HEK293 (cell line): ENCODE data around the gene LCAT.

Experiments used
- CTCF ChIA-PET: fragments of 350-600 bp; formaldehyde crosslinking; extraction: SDS; loops from one replicate; lab custom pipeline; 2021; ENCODE audit warnings: antibody characterized with exemption; lab: Yijun Ruan, JAX
- POLR2A ChIA-PET: fragments of 300-600 bp; formaldehyde crosslinking; extraction: SDS; loops from one replicate; lab custom pipeline; 2020; ENCODE audit warnings: antibody characterized with exemption, inconsistent platforms; lab: Yijun Ruan, JAX
- H3K27ac ChIP-seq: fragments of 200-500 bp; sonication (Bioruptor generic); 2 replicates; pipeline ENCODE4 v1.5.1; 2014; ENCODE audit warnings: low read depth, low read length, control low read depth, inconsistent platforms; ENCODE audit errors: extremely low read depth
- H3K36me3 ChIP-seq, 2 experiments: fragments of 200-500 bp in 1 of 2; sonication (Bioruptor generic) in 1 of 2; 1 replicate in 1 of 2; 2 replicates in 1 of 2; pipeline ENCODE4 v1.5.1; 2014 to 2017; ENCODE audit warnings: inconsistent platforms in 2 of 2, low read length in 2 of 2; ENCODE audit not compliant: control insufficient read depth in 2 of 2, insufficient read depth in 1 of 2
- H3K4me1 ChIP-seq: fragments of 200-500 bp; sonication (Bioruptor generic); 2 replicates; pipeline ENCODE4 v1.5.1; 2014; ENCODE audit warnings: mild to moderate bottlenecking, low read length, inconsistent platforms; ENCODE audit not compliant: control insufficient read depth, insufficient read depth
- H3K4me3 ChIP-seq: 2 replicates; pipeline ENCODE4 v1.5.1; 2011; ENCODE audit warnings: low read depth, mild to moderate bottlenecking, control low read depth, low read length, moderate library complexity
- H3K9me3 ChIP-seq: fragments of 200-500 bp; sonication (Bioruptor generic); 2 replicates; pipeline ENCODE4 v1.5.1; 2014; ENCODE audit warnings: low read depth, low read length, inconsistent platforms; ENCODE audit not compliant: control insufficient read depth, insufficient read depth
- BCL11B ChIP-seq: fragments of 450-650 bp; formaldehyde crosslinking; IDR thresholded peaks from 2 replicates; pipeline ENCODE4 v1.5.1; 2016; ENCODE audit warnings: low read depth, missing biosample characterization, missing genetic modification characterization
- WT1 ChIP-seq: fragments of 450-650 bp; formaldehyde crosslinking; IDR thresholded peaks from 2 replicates; pipeline ENCODE4 v1.5.1; 2016; ENCODE audit warnings: missing biosample characterization, missing genetic modification characterization
- ZNF169 ChIP-seq: fragments of 450-650 bp; formaldehyde crosslinking; IDR thresholded peaks from 2 replicates; pipeline ENCODE4 v1.5.1; 2016; ENCODE audit warnings: missing biosample characterization, missing genetic modification characterization
- ZNF211 ChIP-seq: fragments of 450-650 bp; formaldehyde crosslinking; IDR thresholded peaks from 2 replicates; pipeline ENCODE4 v1.5.1; 2016; ENCODE audit warnings: low read depth, missing biosample characterization, missing genetic modification characterization
- ZNF223 ChIP-seq: fragments of 450-650 bp; formaldehyde crosslinking; IDR thresholded peaks from 2 replicates; pipeline ENCODE4 v1.5.1; 2016; ENCODE audit warnings: missing biosample characterization, missing genetic modification characterization
- ZNF350 ChIP-seq: fragments of 450-650 bp; formaldehyde crosslinking; IDR thresholded peaks from 2 replicates; pipeline ENCODE4 v1.5.0; 2017; ENCODE audit warnings: missing biosample characterization, mild to moderate bottlenecking, missing genetic modification characterization
- ZNF600 ChIP-seq: fragments of 450-650 bp; formaldehyde crosslinking; IDR thresholded peaks from 2 replicates; pipeline ENCODE4 v1.5.1; 2016; ENCODE audit warnings: missing biosample characterization, missing genetic modification characterization
- TF ChIP-seq, protein P1 (sequence below): fragments of 450-650 bp; formaldehyde crosslinking; IDR thresholded peaks from 2 replicates; pipeline ENCODE4 v1.5.1; 2016; ENCODE audit warnings: missing biosample characterization, missing genetic modification characterization
- TF ChIP-seq, protein P2 (sequence below): fragments of 450-650 bp; formaldehyde crosslinking; conservative IDR thresholded peaks from 2 replicates; pipeline ENCODE4 v1.5.1; 2016; ENCODE audit warnings: low read depth, missing biosample characterization, missing genetic modification characterization
- TF ChIP-seq, protein P3 (sequence below): fragments of 450-650 bp; formaldehyde crosslinking; IDR thresholded peaks from 2 replicates; pipeline ENCODE4 v1.5.1; 2016; ENCODE audit warnings: missing biosample characterization, missing genetic modification characterization, low read depth
- TF ChIP-seq, protein P4 (sequence below): fragments of 450-650 bp; formaldehyde crosslinking; IDR thresholded peaks from 2 replicates; pipeline ENCODE4 v1.5.0; 2017; ENCODE audit warnings: missing biosample characterization, missing genetic modification characterization, borderline replicate concordance

The LCAT gene

DNA sequence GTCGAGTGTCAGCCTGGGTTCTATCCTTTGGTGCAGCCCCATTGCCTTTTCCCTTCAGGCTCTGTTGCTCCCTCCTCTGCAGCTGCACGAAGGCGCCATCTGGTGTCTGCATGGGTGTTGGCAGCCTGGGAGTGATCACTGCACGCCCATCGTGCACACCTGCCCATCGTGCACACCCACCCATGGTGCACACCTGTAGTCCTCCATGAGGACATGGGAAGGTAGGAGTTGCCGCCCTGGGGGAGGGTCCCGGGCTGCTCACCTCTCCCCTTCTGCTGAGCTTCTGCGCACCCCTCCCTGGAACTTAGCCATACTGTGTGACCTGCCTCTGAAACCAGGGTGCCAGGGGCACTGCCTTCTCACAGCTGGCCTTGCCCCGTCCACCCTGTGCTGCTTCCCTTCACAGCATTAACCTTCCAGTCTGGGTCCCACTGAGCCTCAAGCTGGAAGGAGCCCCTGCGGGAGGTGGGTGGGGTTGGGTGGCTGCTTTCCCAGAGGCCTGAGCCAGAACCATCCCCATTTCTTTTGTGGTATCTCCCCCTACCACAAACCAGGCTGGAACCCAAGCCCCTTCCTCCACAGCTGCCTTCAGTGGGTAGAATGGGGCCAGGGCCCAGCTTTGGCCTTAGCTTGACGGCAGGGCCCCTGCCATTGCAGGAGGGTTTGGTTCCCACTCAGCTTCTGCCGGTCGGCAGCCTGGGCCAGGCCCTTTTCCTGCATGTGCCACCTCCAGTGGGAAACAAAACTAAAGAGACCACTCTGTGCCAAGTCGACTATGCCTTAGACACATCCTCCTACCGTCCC, 15.2 kb downstream of the LCAT start (continued):
- TF ChIP-seq WT1 (tag by site-specific recombination) (no peak), BCL11B (no peak), ZNF211 (no peak)
- TF ChIP-seq, protein P1, sequence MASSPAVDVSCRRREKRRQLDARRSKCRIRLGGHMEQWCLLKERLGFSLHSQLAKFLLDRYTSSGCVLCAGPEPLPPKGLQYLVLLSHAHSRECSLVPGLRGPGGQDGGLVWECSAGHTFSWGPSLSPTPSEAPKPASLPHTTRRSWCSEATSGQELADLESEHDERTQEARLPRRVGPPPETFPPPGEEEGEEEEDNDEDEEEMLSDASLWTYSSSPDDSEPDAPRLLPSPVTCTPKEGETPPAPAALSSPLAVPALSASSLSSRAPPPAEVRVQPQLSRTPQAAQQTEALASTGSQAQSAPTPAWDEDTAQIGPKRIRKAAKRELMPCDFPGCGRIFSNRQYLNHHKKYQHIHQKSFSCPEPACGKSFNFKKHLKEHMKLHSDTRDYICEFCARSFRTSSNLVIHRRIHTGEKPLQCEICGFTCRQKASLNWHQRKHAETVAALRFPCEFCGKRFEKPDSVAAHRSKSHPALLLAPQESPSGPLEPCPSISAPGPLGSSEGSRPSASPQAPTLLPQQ (tag by site-specific recombination): peak; percentile 36; the same call in 1 of the 2 replicates

DNA sequence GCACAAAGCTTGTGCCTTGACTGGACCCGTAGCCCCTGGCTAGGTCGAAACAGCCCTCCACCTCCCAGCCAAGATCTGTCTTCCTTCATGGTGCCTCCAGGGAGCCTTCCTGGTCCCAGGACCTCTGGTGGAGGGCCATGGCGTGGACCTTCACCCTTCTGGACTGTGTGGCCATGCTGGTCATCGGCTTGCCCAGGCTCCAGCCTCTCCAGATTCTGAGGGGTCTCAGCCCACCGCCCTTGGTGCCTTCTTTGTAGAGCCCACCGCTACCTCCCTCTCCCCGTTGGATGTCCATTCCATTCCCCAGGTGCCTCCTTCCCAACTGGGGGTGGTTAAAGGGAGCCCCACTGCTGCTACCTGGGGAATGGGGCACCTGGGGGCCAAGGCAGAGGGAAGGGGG, 15.8 kb downstream of the LCAT start:
- Histone ChIP-seq H3K9me3 (no peaks in the 10 kb centered on the region), H3K36me3 (peaks cover 0 to 61% of the 10 kb centered on the region in 2 experiments; a peak in 2 of 3 replicates), H3K27ac (no peak overlapping the region), H3K4me1 (peaks cover 10% of the 10 kb centered on the region; the same call in 1 of the 2 replicates), H3K4me3 (no peak overlapping the region)
- CTCF ChIA-PET: interaction anchor here (0.6 to 4.9 kb wide), 9 partner anchors 35 to 407 kb away, joined by 3 to 62 read pairs (median 4); partner anchors contain the start of genes NRN1L and PSKH1
- no peak for TF ChIP-seq ZNF350 (tag by site-specific recombination)
- TF ChIP-seq ZNF169 (tag by site-specific recombination): no peak
- TF ChIP-seq, protein P2, sequence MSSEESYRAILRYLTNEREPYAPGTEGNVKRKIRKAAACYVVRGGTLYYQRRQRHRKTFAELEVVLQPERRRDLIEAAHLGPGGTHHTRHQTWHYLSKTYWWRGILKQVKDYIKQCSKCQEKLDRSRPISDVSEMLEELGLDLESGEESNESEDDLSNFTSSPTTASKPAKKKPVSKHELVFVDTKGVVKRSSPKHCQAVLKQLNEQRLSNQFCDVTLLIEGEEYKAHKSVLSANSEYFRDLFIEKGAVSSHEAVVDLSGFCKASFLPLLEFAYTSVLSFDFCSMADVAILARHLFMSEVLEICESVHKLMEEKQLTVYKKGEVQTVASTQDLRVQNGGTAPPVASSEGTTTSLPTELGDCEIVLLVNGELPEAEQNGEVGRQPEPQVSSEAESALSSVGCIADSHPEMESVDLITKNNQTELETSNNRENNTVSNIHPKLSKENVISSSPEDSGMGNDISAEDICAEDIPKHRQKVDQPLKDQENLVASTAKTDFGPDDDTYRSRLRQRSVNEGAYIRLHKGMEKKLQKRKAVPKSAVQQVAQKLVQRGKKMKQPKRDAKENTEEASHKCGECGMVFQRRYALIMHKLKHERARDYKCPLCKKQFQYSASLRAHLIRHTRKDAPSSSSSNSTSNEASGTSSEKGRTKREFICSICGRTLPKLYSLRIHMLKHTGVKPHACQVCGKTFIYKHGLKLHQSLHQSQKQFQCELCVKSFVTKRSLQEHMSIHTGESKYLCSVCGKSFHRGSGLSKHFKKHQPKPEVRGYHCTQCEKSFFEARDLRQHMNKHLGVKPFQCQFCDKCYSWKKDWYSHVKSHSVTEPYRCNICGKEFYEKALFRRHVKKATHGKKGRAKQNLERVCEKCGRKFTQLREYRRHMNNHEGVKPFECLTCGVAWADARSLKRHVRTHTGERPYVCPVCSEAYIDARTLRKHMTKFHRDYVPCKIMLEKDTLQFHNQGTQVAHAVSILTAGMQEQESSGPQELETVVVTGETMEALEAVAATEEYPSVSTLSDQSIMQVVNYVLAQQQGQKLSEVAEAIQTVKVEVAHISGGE (tag by site-specific recombination): no peak
- TF ChIP-seq, protein P3, sequence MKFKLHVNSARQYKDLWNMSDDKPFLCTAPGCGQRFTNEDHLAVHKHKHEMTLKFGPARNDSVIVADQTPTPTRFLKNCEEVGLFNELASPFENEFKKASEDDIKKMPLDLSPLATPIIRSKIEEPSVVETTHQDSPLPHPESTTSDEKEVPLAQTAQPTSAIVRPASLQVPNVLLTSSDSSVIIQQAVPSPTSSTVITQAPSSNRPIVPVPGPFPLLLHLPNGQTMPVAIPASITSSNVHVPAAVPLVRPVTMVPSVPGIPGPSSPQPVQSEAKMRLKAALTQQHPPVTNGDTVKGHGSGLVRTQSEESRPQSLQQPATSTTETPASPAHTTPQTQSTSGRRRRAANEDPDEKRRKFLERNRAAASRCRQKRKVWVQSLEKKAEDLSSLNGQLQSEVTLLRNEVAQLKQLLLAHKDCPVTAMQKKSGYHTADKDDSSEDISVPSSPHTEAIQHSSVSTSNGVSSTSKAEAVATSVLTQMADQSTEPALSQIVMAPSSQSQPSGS (tag by site-specific recombination): no peak
- POLR2A ChIA-PET: interaction anchor here (1.2 kb wide), 1 partner anchor 45 kb away, joined by 3 read pairs; no protein-coding TSS in a partner anchor

DNA sequence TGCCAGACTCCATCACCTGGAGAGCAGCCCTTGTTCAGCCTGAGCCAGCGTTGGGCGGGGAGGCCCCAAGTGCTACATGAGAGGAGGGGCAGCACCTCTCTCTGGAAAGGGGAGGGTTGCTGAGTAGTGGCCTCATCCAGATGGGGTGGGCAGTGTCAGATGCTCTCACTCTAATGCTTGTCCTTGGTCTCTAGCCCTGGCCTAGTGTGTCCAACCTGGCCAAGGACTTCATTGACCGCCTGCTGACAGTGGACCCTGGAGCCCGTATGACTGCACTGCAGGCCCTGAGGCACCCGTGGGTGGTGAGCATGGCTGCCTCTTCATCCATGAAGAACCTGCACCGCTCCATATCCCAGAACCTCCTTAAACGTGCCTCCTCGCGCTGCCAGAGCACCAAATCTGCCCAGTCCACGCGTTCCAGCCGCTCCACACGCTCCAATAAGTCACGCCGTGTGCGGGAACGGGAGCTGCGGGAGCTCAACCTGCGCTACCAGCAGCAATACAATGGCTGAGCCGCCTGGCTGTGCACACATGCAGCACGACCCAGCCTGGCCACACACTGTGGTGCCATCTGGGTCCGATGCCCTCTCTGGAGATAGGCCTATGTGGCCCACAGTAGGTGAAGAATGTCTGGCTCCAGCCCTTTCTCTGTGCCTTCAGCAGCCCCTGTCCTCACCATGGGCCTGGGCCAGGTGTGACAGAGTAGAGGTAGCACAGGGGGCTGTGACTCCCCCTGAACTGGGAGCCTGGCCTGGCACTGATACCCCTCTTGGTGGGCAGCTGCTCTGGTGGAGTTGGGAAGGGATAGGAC, 16.6 kb downstream of the LCAT start:
- Histone ChIP-seq H3K9me3 (no peaks in the 10 kb centered on the region), H3K4me3 (no peak overlapping the region), H3K27ac (no peak overlapping the region; the same call in 1 of the 2 replicates), H3K4me1 (peaks cover 10% of the 10 kb centered on the region; the same call in 1 of the 2 replicates)
- CTCF ChIA-PET: interaction anchor here (0.7 to 4.9 kb wide), 12 partner anchors 31 to 406 kb away, joined by 3 to 62 read pairs (median 5); partner anchors contain the start of genes NRN1L and PSKH1
- POLR2A ChIA-PET: interaction anchor here (3.0 kb wide), 1 partner anchor 8 kb away, joined by 10 read pairs; no protein-coding TSS in a partner anchor
- TF ChIP-seq, protein P4, sequence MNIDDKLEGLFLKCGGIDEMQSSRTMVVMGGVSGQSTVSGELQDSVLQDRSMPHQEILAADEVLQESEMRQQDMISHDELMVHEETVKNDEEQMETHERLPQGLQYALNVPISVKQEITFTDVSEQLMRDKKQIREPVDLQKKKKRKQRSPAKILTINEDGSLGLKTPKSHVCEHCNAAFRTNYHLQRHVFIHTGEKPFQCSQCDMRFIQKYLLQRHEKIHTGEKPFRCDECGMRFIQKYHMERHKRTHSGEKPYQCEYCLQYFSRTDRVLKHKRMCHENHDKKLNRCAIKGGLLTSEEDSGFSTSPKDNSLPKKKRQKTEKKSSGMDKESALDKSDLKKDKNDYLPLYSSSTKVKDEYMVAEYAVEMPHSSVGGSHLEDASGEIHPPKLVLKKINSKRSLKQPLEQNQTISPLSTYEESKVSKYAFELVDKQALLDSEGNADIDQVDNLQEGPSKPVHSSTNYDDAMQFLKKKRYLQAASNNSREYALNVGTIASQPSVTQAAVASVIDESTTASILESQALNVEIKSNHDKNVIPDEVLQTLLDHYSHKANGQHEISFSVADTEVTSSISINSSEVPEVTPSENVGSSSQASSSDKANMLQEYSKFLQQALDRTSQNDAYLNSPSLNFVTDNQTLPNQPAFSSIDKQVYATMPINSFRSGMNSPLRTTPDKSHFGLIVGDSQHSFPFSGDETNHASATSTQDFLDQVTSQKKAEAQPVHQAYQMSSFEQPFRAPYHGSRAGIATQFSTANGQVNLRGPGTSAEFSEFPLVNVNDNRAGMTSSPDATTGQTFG (tag by site-specific recombination): no peak
- peak; percentile 49; the same call in 1 of the 2 replicates for TF ChIP-seq ZNF600 (tag by site-specific recombination)
- no peak for TF ChIP-seq ZNF223 (tag by site-specific recombination)
- TF ChIP-seq, all 188 proteins: peak for 1
- peaks cover 0 to 63% of the 10 kb centered on the region in 2 experiments; a peak in 1 of 3 replicates for H3K36me3 ChIP-seq
